MM.1S (cell line): Measurements from ENCODE around the gene PLCG2.

Experiments
- DNase-seq: peaks from one replicate; pipeline ENCODE4 v3.0.0-alpha.2; 2015
- H2AFZ ChIP-seq: fragments of 300-600 bp; sonication (generic); 2 replicates; pipeline ENCODE4 v1.6.0; 2016; ENCODE audit warnings: antibody characterized with exemption, low read length
- H3F3A ChIP-seq: fragments of 300-600 bp; sonication (generic); 2 replicates; pipeline ENCODE4 v1.6.1; 2016; ENCODE audit warnings: mild to moderate bottlenecking, antibody characterized with exemption, low read length, moderate library complexity, mixed read lengths; ENCODE audit not compliant: insufficient read depth
- H3K27ac ChIP-seq: fragments of 300-600 bp; sonication (generic); 2 replicates; pipeline ENCODE4 v1.5.1; 2016; ENCODE audit warnings: mild to moderate bottlenecking, low read length
- H3K27me3 ChIP-seq: fragments of 300-600 bp; sonication (generic); replicated peaks from 2 replicates; pipeline ENCODE4 v1.6.0; 2016; ENCODE audit warnings: low read length; ENCODE audit not compliant: insufficient read depth
- H3K36me3 ChIP-seq: fragments of 300-600 bp; sonication (generic); replicated peaks from 2 replicates; pipeline ENCODE4 v1.6.1; 2016; ENCODE audit warnings: mild to moderate bottlenecking, low read length, mixed read lengths; ENCODE audit not compliant: insufficient read depth
- H3K4me1 ChIP-seq: fragments of 300-600 bp; sonication (generic); 2 replicates; pipeline ENCODE4 v1.6.1; 2016; ENCODE audit warnings: low read length, mixed read lengths
- H3K4me2 ChIP-seq: fragments of 300-600 bp; sonication (generic); 2 replicates; pipeline ENCODE4 v1.6.0; 2016; ENCODE audit warnings: low read depth, low read length
- H3K4me3 ChIP-seq: fragments of 300-600 bp; sonication (generic); 2 replicates; pipeline ENCODE4 v1.5.1; 2016; ENCODE audit warnings: low read length, mixed read lengths
- H3K79me2 ChIP-seq: fragments of 300-600 bp; sonication (generic); 2 replicates; pipeline ENCODE4 v1.6.1; 2016; ENCODE audit warnings: mixed run types, low read length, mixed read lengths
- H3K9ac ChIP-seq: fragments of 300-600 bp; sonication (generic); 2 replicates; pipeline ENCODE4 v1.6.1; 2016; ENCODE audit warnings: low read length, mixed read lengths
- H3K9me2 ChIP-seq: fragments of 300-600 bp; sonication (generic); replicated peaks from 2 replicates; pipeline ENCODE4 v1.6.1; 2016; ENCODE audit warnings: mild to moderate bottlenecking, low read length, mixed read lengths; ENCODE audit not compliant: insufficient read depth
- H3K9me3 ChIP-seq: fragments of 300-600 bp; sonication (generic); replicated peaks from 2 replicates; pipeline ENCODE4 v1.6.1; 2016; ENCODE audit warnings: mild to moderate bottlenecking, low read length, mixed read lengths; ENCODE audit not compliant: insufficient read depth
- H4K20me1 ChIP-seq: fragments of 300-600 bp; sonication (generic); 2 replicates; pipeline ENCODE4 v1.6.1; 2016; ENCODE audit warnings: mild to moderate bottlenecking, low read length, moderate library complexity, mixed read lengths; ENCODE audit not compliant: insufficient read depth
- EZH2 ChIP-seq: fragments of 300-600 bp; sonication (generic); optimal IDR thresholded peaks from 2 replicates; pipeline ENCODE3; 2017; ENCODE audit warnings: low read depth, mild to moderate bottlenecking, antibody characterized with exemption, low read length, mixed read lengths
- EZH2phosphoT487 ChIP-seq: fragments of 300-600 bp; sonication (generic); IDR thresholded peaks from 2 replicates; pipeline ENCODE4 v1.6.1; 2018; ENCODE audit warnings: antibody characterized with exemption, low read length
- TF ChIP-seq, protein P1 (sequence below): fragments of 300-600 bp; sonication (generic); IDR thresholded peaks from 2 replicates; pipeline ENCODE4 v1.5.1; 2016; ENCODE audit warnings: antibody characterized with exemption, low read length, mixed read lengths

The PLCG2 gene

DNA sequence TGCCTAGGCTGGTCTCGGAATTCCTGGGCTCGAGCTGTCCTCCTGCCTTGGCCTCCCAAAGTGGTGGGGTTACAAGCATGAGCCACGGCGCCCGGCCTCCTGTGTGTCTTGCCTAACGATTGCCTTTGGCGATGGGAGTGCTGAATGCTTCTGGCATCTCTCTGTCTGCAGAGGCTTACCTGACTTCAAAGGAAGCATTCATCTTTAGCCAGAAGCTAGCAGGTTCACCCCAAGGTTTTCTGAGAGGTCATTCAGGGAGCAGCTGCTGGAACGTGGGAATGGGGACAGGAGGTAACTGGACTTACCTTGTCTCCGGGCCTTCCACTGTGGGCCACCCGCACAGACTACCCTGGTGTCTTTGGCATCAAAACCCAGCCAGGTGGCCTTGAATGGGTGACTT is 54.7 kb downstream of the PLCG2 start:
- no peaks in the 10 kb centered on the region for H4K20me1 ChIP-seq
- no peaks in the 10 kb centered on the region for H3K9me2 ChIP-seq
- no peak overlapping the region for H3K27ac ChIP-seq
- no peaks in the 10 kb centered on the region for H3K9me3 ChIP-seq
- H3K4me2 ChIP-seq = no peak overlapping the region
- peaks cover 8% of the 10 kb centered on the region; the same call in 1 of the 2 replicates for H3F3A ChIP-seq
- no peak for DNase-seq
- H3K79me2 ChIP-seq = peaks cover 37% of the 10 kb centered on the region
- no peak overlapping the region for H3K4me3 ChIP-seq
- no peaks in the 10 kb centered on the region for H3K27me3 ChIP-seq
- no peaks in the 10 kb centered on the region for H3K36me3 ChIP-seq
- H3K9ac ChIP-seq = no peak overlapping the region
- peaks cover 43% of the 10 kb centered on the region for H3K4me1 ChIP-seq
- H2AFZ ChIP-seq = no peak overlapping the region
- no peak for TF ChIP-seq EZH2phosphoT487
- no peak for TF ChIP-seq EZH2
- TF ChIP-seq, protein P1, sequence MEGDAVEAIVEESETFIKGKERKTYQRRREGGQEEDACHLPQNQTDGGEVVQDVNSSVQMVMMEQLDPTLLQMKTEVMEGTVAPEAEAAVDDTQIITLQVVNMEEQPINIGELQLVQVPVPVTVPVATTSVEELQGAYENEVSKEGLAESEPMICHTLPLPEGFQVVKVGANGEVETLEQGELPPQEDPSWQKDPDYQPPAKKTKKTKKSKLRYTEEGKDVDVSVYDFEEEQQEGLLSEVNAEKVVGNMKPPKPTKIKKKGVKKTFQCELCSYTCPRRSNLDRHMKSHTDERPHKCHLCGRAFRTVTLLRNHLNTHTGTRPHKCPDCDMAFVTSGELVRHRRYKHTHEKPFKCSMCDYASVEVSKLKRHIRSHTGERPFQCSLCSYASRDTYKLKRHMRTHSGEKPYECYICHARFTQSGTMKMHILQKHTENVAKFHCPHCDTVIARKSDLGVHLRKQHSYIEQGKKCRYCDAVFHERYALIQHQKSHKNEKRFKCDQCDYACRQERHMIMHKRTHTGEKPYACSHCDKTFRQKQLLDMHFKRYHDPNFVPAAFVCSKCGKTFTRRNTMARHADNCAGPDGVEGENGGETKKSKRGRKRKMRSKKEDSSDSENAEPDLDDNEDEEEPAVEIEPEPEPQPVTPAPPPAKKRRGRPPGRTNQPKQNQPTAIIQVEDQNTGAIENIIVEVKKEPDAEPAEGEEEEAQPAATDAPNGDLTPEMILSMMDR = no peak

DNA sequence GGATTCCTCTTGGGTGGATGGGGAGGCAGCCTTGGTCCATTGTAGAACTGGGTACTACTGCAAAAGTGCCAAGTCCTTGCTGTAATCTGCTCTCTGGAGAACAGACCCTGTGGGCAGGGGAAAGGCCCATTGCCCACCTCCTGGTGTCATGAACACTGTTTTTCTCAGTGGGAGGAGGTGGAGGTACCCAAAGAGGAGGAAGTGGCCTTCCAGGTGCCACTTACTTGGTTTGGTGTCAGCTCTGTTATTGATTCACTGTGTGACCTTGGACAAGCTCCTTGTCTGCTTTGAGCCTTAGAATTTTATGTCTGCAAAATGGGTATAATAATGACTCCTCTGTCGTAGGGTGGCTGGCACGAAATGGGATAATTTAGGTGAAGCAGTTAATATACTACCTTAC is 55.8 kb downstream of the PLCG2 start:
- Histone ChIP-seq H3K9ac (no peak overlapping the region), H3K27me3 (no peaks in the 10 kb centered on the region), H3K4me2 (no peak overlapping the region), H3K79me2 (peaks cover 40% of the 10 kb centered on the region), H4K20me1 (no peaks in the 10 kb centered on the region), H3K9me2 (no peaks in the 10 kb centered on the region), H2AFZ (no peak overlapping the region), H3K9me3 (no peaks in the 10 kb centered on the region), H3K4me1 (peaks cover 43% of the 10 kb centered on the region), H3K36me3 (no peaks in the 10 kb centered on the region), H3K4me3 (no peak overlapping the region), H3K27ac (no peak overlapping the region), H3F3A (peaks cover 8% of the 10 kb centered on the region; the same call in 1 of the 2 replicates)
- TF ChIP-seq EZH2 (no peak), EZH2phosphoT487 (no peak)
- TF ChIP-seq, protein P1 = no peak
- DNase-seq = no peak

DNA sequence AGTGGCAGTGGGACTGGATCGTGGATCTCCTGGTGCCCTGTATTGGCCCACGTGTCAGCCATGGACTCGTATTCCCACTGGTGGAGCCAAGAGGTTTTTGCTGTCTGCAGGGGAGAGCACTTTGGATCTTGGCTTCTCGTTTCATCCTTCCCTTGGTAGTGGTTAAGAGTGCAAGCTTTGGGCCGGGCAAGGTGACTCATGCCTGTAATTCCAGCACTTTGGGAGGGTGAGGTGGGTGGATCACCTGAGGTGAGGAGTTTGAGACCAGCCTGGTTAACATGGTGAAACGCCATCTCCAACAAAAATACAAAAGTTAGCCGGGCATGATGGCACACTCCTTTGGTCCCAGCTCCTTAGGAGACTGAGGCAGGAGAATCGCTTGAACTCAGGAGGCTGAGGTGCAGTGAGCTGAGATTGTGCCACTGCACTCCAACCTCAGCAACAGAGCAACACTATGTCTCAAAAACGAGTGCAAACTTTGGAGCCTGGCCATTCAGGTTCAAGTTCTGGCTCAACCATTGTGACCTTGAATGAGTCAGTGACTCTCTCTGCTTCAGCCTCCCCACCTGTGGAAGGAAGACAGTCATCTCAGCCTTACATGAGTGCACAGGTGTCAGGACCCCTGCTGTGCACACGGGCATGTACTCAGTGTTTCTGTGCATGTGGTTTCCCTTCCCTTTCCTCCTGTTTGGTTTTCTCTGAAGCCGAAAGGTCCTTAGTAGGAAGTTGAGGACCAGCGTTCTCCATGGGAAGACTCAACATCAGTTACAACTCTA is 57.4 kb downstream of the PLCG2 start:
- no peak overlapping the region for H3K4me3 ChIP-seq
- peaks cover 8% of the 10 kb centered on the region; the same call in 1 of the 2 replicates for H3F3A ChIP-seq
- no peaks in the 10 kb centered on the region for H4K20me1 ChIP-seq
- H3K4me1 ChIP-seq = peaks cover 34% of the 10 kb centered on the region
- peak overlapping the region; percentile 79 for H3K27ac ChIP-seq
- no peak overlapping the region for H2AFZ ChIP-seq
- peaks cover 38% of the 10 kb centered on the region for H3K79me2 ChIP-seq
- no peaks in the 10 kb centered on the region for H3K27me3 ChIP-seq
- TF ChIP-seq, protein P1 = no peak
- no peak for TF ChIP-seq EZH2
- no peak for TF ChIP-seq EZH2phosphoT487
- no peaks in the 10 kb centered on the region for H3K9me3 ChIP-seq
- peak overlapping the region; percentile 49 for H3K9ac ChIP-seq
- peak; percentile 51 for DNase-seq
- H3K36me3 ChIP-seq = no peaks in the 10 kb centered on the region
- H3K4me2 ChIP-seq = peak overlapping the region; percentile 57
- no peaks in the 10 kb centered on the region for H3K9me2 ChIP-seq
